Breast epithelium (tissue), 4 donors: ENCODE data around the gene SCAP. TPM values are rescaled to one million over a fixed set of nuclear protein-coding genes. Genes with fewer than 3 reads are reported as not detected.
"Not testable (repeated sequence)": the region's sequence is repeated elsewhere in the genome, so short reads cannot be mapped to it uniquely, and the experiment has no call there.

Experiments used
- DNase-seq, 2 donors: peaks; one replicate each; pipeline ENCODE4 v3.0.0-alpha.2; 2019; ENCODE audit warnings: low spot score in 2 of 2
- H3K27ac ChIP-seq, 2 donors: fragments of 200-600 bp; sonication (generic) in 1 of 2; one replicate each; pipeline ENCODE4 v1.5.1; 2016 to 2019; ENCODE audit warnings: mild to moderate bottlenecking in 1 of 2
- H3K27me3 ChIP-seq, 2 donors: fragments of 200-600 bp; sonication (generic) in 1 of 2; one replicate each; pipeline versions ENCODE4 v1.5.1 to v1.6.0; 2017 to 2019; ENCODE audit warnings: control low read depth in 1 of 2, mild to moderate bottlenecking in 1 of 2
- H3K36me3 ChIP-seq: fragments of 200-600 bp; one replicate; pipeline ENCODE4 v1.5.1; 2019
- H3K4me1 ChIP-seq, 2 donors: fragments of 200-600 bp; sonication (generic); one replicate each; pipeline ENCODE4 v1.5.1; 2016 to 2019; ENCODE audit warnings: control low read depth in 1 of 2
- H3K4me3 ChIP-seq, 3 donors: fragments of 200-600 bp; sonication (generic); 1 replicate in 2 of 3; 2 replicates in 1 of 3; pipeline ENCODE4 v1.5.1; 2016 to 2019; ENCODE audit warnings: mild to moderate bottlenecking in 3 of 3, moderate library complexity in 2 of 3
- H3K9me3 ChIP-seq, 2 donors: fragments of 200-600 bp; sonication (generic) in 1 of 2; one replicate each; pipeline ENCODE4 v1.5.1; 2016 to 2019; ENCODE audit warnings: control low read depth in 1 of 2
- CTCF ChIP-seq, 3 donors: fragments of 450-650 bp; IDR thresholded peaks; one replicate each; pipeline ENCODE4 v1.5.1; 2016 to 2017; ENCODE audit warnings: antibody characterized with exemption in 3 of 3, mild to moderate bottlenecking in 3 of 3, moderate library complexity in 3 of 3
- POLR2A ChIP-seq: fragments of 450-650 bp; IDR thresholded peaks from one replicate; pipeline ENCODE4 v1.6.1; 2016; ENCODE audit warnings: antibody characterized with exemption, mild to moderate bottlenecking, moderate library complexity
- POLR2AphosphoS5 ChIP-seq, 3 donors: sonication (generic); formaldehyde crosslinking; IDR thresholded peaks; one replicate each; pipeline ENCODE4 v1.6.1; 2017; ENCODE audit warnings: antibody characterized with exemption in 3 of 3
- intact Hi-C: fragments of 100-400 bp; cut with DNase I; formaldehyde crosslinking; loops from one replicate; pipeline ENCODE4 v1.15.1; 2023; ENCODE audit warnings: low total_unique reads
- total RNA-seq, 3 donors: library from RNA; depleted of rRNA; stranded (reverse); fragments of >200 nt; gene quantifications; one replicate each; pipeline ENCODE4 v1.1.0, GENCODE V29; 2016

Gene SCAP
- total RNA-seq, 3 donors from 2014 or later, result 54.7 to 78.0 (median 72.7) TPM

- Histone ChIP-seq H3K27ac (no peak overlapping the region), H3K27me3 (no peaks in the 10 kb centered on the region), H3K4me1 (no peaks in the 10 kb centered on the region), H3K9me3 (no peaks in the 10 kb centered on the region), H3K36me3 (no peaks in the 10 kb centered on the region), H3K4me3 (no peak overlapping the region)
- intact Hi-C loops, result no loop called here
- DNase-seq, result no peak
- no peak for TF ChIP-seq POLR2A
- TF ChIP-seq CTCF (IDR thresholded peaks at IDR 0.05), result no peak
- no peak for TF ChIP-seq POLR2AphosphoS5 (IDR thresholded peaks at IDR 0.05)
Observed at GRCh38 chr3:47376393-47376792, 99.3 kb downstream of the SCAP start.

- TF ChIP-seq POLR2AphosphoS5 (IDR thresholded peaks at IDR 0.05) (no peak), POLR2A (no peak), CTCF (IDR thresholded peaks at IDR 0.05) (no peak)
- DNase-seq, result no peak
- Histone ChIP-seq H3K4me3 (no peak overlapping the region), H3K36me3 (no peaks in the 10 kb centered on the region), H3K27ac (no peak overlapping the region), H3K4me1 (no peaks in the 10 kb centered on the region), H3K9me3 (no peaks in the 10 kb centered on the region), H3K27me3 (peaks cover 0 to 4% of the 10 kb centered on the region in 2 donors)
- intact Hi-C loops, result no loop called here
Observed at GRCh38 chr3:47374587-47374986, 101.2 kb downstream of the SCAP start.

- no peak for DNase-seq
- Histone ChIP-seq H3K9me3 (no peaks in the 10 kb centered on the region), H3K4me3 (no peak overlapping the region), H3K27me3 (peaks cover 0 to 8% of the 10 kb centered on the region in 2 donors), H3K36me3 (no peaks in the 10 kb centered on the region), H3K4me1 (no peaks in the 10 kb centered on the region), H3K27ac (no peak overlapping the region)
- no peak for TF ChIP-seq CTCF (IDR thresholded peaks at IDR 0.05)
- no peak for TF ChIP-seq POLR2AphosphoS5 (IDR thresholded peaks at IDR 0.05)
- no peak for TF ChIP-seq POLR2A
- intact Hi-C loops, result no loop called here
Observed at GRCh38 chr3:47370887-47371697, 104.6 kb downstream of the SCAP start.

- H3K27me3 ChIP-seq, H3K9me3 ChIP-seq, H3K4me3 ChIP-seq, DNase-seq, H3K4me1 ChIP-seq, intact Hi-C loops, H3K27ac ChIP-seq, H3K36me3 ChIP-seq: not testable (repeated sequence)
Observed at GRCh38 chr3:47370020-47370419, 105.7 kb downstream of the SCAP start.

- no peak overlapping the region for H3K4me3 ChIP-seq
- H3K27ac ChIP-seq, result no peak overlapping the region
- no peaks in the 10 kb centered on the region for H3K4me1 ChIP-seq
- no peaks in the 10 kb centered on the region for H3K36me3 ChIP-seq
- TF ChIP-seq CTCF (IDR thresholded peaks at IDR 0.05), result no peak
- no peak for TF ChIP-seq POLR2AphosphoS5 (IDR thresholded peaks at IDR 0.05)
- no peak for TF ChIP-seq POLR2A
- no peak for DNase-seq
- H3K27me3 ChIP-seq, result peaks cover 0 to 8% of the 10 kb centered on the region in 2 donors
- intact Hi-C loops, result no loop called here
- no peaks in the 10 kb centered on the region for H3K9me3 ChIP-seq
Observed at GRCh38 chr3:47367631-47368030, 108.1 kb downstream of the SCAP start.
